ENCODE measurements around the gene C22orf39.

C22orf39 gene

GRCh38 chr22:19398652-19399051 lies 48.9 kb downstream of the C22orf39 start:
- no peak for DNase-seq (ENCODE audit: low spot score)

GRCh38 chr22:19398206-19398605 lies 49.3 kb downstream of the C22orf39 start:
- no peak for DNase-seq (ENCODE audit: low spot score)

- DNase-seq (ENCODE audit: low spot score) = no peak
Observed at GRCh38 chr22:19397734-19398104, 49.8 kb downstream of the C22orf39 start.

DNA sequence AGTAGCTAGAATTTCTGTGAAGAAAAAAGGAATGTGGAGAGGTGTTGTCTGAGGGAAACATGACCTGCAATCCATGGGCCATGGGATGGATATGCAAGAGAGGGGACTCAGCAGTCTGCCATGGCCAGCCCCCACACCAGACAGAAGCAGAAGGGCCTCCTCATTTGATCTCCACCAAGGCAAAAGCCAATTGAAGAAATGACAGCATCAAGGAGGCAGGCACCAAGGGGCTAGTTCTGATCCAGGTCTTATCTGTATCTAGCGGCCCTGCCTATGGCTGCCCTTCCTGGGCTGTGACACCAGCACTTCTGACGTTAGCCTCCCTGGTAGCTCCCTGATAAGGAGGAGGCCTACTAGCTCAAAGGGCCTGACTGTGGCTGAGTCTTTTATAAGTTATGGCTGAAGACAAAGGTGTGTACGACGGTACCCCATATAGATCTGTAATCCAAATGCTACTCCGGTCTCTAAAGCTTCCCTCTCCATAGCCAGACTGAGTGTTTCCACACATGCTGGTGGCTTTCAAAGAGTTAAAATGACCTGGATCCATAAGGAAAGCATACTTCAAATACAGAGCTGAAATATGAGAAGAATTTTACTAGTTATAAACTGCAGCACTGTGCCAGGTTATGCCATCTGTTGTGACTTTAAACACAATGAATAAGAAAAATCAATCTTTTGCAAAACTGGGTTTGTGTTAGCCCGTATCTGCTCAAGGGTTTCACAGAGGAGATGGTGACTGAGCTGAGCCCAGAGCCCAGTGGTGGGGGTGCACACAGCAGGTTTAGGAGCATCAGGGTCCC lies 50.4 kb downstream of the C22orf39 start:
- no peak for DNase-seq (ENCODE audit: low spot score)

DNA sequence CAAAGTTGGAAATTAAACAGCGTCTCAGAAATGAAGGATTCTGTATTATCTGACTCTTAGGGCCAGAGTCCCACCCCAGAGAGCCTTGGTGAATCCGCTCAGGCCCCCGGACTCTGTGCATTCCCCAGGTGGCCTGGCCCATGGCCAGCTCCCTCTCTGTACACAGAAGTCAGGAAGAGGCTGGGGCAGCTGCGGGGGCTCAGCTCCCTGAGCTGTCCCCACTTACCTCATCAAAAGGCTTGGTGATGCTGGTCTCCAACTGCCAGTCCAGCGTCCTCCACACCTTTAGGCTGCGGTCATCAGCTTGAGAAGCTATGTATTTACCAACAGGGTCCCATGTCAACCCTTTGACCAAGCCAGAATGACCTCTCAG lies 51.0 kb downstream of the C22orf39 start:
- DNase-seq (ENCODE audit: low spot score) = no peak

GRCh38 chr22:19395276-19395675 lies 52.2 kb downstream of the C22orf39 start:
- DNase-seq (ENCODE audit: low spot score) = no peak

- DNase-seq (ENCODE audit: low spot score) = peak; percentile 58
Observed at GRCh38 chr22:19394274-19395050, 53.0 kb downstream of the C22orf39 start.

DNA sequence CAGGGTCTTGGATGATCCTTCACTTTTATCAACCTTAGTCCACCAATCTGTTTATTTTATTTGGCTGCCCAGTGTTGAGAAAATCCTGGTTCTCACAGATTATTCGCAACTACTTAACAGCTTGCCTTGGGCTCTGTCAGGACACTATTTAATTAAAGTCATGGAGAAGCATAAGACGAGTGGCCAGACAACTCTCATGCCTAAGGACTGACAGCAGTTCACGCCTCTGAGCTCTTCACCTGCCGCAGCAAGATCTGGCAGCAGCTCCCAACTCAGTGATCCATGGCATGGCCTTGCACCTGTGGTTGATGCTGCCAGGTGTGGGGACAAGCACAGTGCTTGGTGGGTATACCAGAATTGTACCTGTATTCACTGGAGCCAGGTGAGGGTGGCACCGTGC lies 53.8 kb downstream of the C22orf39 start:
- no peak for DNase-seq (ENCODE audit: low spot score)

Data from cerebellar cortex (tissue), 1 donor.